Measurements from ENCODE around the gene ADAM10. TPM values are rescaled to one million over a fixed set of nuclear protein-coding genes. Genes with fewer than 3 reads are reported as not detected.

ADAM10 gene
- total RNA-seq, 1 donor from 2014 or later = 50.1 TPM

DNA sequence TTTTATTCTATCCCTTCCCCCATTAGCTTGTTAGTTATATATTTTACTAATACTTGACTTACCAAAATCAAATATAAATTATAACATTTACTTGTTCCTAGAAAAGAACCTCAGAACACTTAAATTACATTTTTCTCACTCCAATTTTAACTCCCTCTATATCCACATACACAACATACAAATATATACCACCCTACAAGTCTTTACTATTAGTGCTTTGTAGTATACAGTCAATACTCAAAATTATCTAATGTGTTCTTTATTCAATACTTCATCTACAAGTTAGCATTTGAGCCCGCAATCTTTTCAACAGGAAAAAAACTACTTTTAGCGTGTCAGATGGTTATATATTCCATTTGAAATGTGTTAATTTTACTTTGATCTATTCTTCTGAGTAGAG is 100.3 kb downstream of the ADAM10 start:
- Histone ChIP-seq H3K27me3 (ENCODE audit: control insufficient read depth in 3 of 3, insufficient read depth in 3 of 3, low read length in 3 of 3) (no peaks in the 10 kb centered on the region), H3K36me3 (ENCODE audit: control insufficient read depth in 3 of 3, insufficient read depth in 3 of 3, low read length in 3 of 3) (peaks cover 0 to 1% (median 0%) of the 10 kb centered on the region in 3 donors), H3K27ac (ENCODE audit: low read depth, low read length) (no peak overlapping the region), H3K4me1 (ENCODE audit: control insufficient read depth in 3 of 3, insufficient read depth in 3 of 3, low read length in 3 of 3) (no peaks in the 10 kb centered on the region), H3K9me3 (ENCODE audit: control insufficient read depth in 3 of 3, low read length in 3 of 3) (no peaks in the 10 kb centered on the region), H3K4me3 (ENCODE audit: low read length in 3 of 3) (no peak overlapping the region), H3K9ac (ENCODE audit: low read depth in 1 of 3, low read length in 3 of 3) (no peak overlapping the region)

DNA sequence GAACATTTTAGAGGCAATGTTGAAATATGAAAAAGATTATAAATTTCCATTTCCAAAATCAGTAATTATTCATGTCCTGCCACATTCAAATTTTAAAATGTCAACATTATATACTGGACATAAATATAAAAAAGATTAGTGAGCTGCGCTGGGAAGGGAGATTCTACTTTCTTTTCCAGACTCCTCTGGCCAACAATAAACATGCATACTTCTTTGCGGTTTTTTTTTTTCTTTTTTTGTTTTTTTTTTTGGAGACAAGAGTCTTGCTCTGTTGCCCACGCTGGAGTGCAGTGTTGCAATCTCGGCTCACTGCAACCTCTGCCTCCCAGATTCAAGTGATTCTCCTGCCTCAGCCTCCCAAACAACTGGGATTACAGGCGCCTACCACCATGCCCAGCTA is 105.5 kb downstream of the ADAM10 start:
- H3K9ac ChIP-seq (ENCODE audit: low read depth in 1 of 3, low read length in 3 of 3) = no peak overlapping the region
- H3K4me1 ChIP-seq (ENCODE audit: control insufficient read depth in 3 of 3, insufficient read depth in 3 of 3, low read length in 3 of 3) = no peaks in the 10 kb centered on the region
- H3K4me3 ChIP-seq (ENCODE audit: low read length in 3 of 3) = no peak overlapping the region
- no peaks in the 10 kb centered on the region for H3K27me3 ChIP-seq (ENCODE audit: control insufficient read depth in 3 of 3, insufficient read depth in 3 of 3, low read length in 3 of 3)
- no peak overlapping the region for H3K27ac ChIP-seq (ENCODE audit: low read depth, low read length)
- H3K36me3 ChIP-seq (ENCODE audit: control insufficient read depth in 3 of 3, insufficient read depth in 3 of 3, low read length in 3 of 3) = peaks cover 0 to 12% (median 6%) of the 10 kb centered on the region in 3 donors
- H3K9me3 ChIP-seq (ENCODE audit: control insufficient read depth in 3 of 3, low read length in 3 of 3) = no peaks in the 10 kb centered on the region

DNA sequence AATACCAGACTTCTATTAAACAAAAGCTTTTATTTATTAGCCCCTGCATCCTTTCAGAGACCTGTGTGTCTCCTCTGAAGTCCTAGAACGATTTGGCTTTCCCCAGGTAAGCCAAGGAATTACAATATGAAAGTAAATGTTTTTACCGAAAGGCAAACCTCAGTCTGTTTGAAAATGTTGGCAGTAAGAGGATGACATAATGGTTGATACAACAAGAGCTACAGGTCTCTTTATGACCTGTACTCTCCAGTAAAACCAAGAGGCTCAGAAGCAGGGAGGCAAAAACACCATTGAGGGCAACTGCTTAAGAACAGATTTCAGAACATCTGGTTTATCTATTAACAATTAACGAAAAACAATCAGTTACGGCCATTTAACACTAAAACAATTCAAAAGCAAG is 107.8 kb downstream of the ADAM10 start:
- H3K9me3 ChIP-seq (ENCODE audit: control insufficient read depth in 3 of 3, low read length in 3 of 3) = no peaks in the 10 kb centered on the region
- H3K36me3 ChIP-seq (ENCODE audit: control insufficient read depth in 3 of 3, insufficient read depth in 3 of 3, low read length in 3 of 3) = peaks cover 0 to 15% (median 6%) of the 10 kb centered on the region in 3 donors
- H3K27me3 ChIP-seq (ENCODE audit: control insufficient read depth in 3 of 3, insufficient read depth in 3 of 3, low read length in 3 of 3) = no peaks in the 10 kb centered on the region
- no peak overlapping the region for H3K4me3 ChIP-seq (ENCODE audit: low read length in 3 of 3)
- no peak overlapping the region for H3K9ac ChIP-seq (ENCODE audit: low read depth in 1 of 3, low read length in 3 of 3)
- H3K27ac ChIP-seq (ENCODE audit: low read depth, low read length) = no peak overlapping the region
- H3K4me1 ChIP-seq (ENCODE audit: control insufficient read depth in 3 of 3, insufficient read depth in 3 of 3, low read length in 3 of 3) = no peaks in the 10 kb centered on the region

DNA sequence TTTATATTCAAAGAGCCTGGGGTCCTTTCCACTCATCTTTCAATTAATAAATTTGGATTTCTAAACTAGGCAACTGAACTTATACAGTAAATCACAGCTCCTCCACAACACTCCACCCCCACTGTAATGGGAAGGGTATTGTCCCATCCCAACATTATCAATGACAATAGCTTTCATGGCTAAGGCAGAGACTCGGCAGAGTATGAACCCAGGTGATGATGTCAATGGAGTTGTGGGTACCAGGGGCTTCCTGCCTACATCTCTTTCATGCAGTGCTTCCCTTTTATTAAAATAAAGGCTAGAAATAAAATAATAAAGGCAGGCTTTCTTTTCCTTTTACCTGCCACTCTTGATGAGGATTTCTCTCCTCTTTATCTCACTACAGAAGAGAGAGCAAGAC is 109.5 kb downstream of the ADAM10 start:
- Histone ChIP-seq H3K36me3 (ENCODE audit: control insufficient read depth in 3 of 3, insufficient read depth in 3 of 3, low read length in 3 of 3) (peaks cover 0 to 15% (median 6%) of the 10 kb centered on the region in 3 donors), H3K27me3 (ENCODE audit: control insufficient read depth in 3 of 3, insufficient read depth in 3 of 3, low read length in 3 of 3) (no peaks in the 10 kb centered on the region), H3K9ac (ENCODE audit: low read depth in 1 of 3, low read length in 3 of 3) (no peak overlapping the region), H3K9me3 (ENCODE audit: control insufficient read depth in 3 of 3, low read length in 3 of 3) (no peaks in the 10 kb centered on the region), H3K4me3 (ENCODE audit: low read length in 3 of 3) (no peak overlapping the region), H3K27ac (ENCODE audit: low read depth, low read length) (no peak overlapping the region), H3K4me1 (ENCODE audit: control insufficient read depth in 3 of 3, insufficient read depth in 3 of 3, low read length in 3 of 3) (no peaks in the 10 kb centered on the region)

DNA sequence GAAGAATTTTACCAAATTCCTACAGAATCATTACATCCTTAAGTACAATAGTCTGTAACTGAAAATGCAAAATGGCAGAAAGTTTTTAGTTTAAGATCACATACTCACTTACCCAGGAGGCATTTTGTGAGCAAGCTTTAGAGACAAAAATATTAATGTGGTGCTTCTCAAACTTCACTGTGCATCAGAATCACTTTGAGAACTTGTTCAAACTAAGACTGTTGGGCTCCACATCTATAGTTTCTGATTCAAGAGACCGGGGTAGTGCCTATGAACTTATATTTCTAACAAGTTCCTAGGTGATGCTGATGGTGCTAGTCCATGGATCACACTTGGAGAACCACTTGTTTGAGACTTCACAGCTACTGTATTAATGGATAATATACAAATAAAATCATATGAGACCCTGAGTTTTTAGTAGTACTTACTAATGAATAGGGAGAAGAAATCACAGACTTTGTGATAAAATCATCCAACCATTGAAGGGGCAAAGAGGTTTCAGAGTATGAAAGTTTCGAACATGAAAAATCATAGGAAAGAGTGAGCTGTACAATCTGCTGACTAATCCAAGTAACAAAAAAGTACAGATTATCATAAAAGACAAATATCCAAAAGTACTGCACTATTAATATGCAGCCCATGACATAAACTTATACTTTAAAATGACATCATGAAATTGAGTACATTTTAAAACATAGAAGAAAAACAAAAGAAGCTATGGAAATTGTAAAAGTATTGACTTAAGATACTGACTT is 110.3 kb downstream of the ADAM10 start:
- H3K4me3 ChIP-seq (ENCODE audit: low read length in 3 of 3) = no peak overlapping the region
- H3K27ac ChIP-seq (ENCODE audit: low read depth, low read length) = no peak overlapping the region
- no peaks in the 10 kb centered on the region for H3K27me3 ChIP-seq (ENCODE audit: control insufficient read depth in 3 of 3, insufficient read depth in 3 of 3, low read length in 3 of 3)
- H3K4me1 ChIP-seq (ENCODE audit: control insufficient read depth in 3 of 3, insufficient read depth in 3 of 3, low read length in 3 of 3) = no peaks in the 10 kb centered on the region
- H3K9me3 ChIP-seq (ENCODE audit: control insufficient read depth in 3 of 3, low read length in 3 of 3) = no peaks in the 10 kb centered on the region
- no peak overlapping the region for H3K9ac ChIP-seq (ENCODE audit: low read depth in 1 of 3, low read length in 3 of 3)
- H3K36me3 ChIP-seq (ENCODE audit: control insufficient read depth in 3 of 3, insufficient read depth in 3 of 3, low read length in 3 of 3) = peaks cover 0 to 15% (median 6%) of the 10 kb centered on the region in 3 donors

DNA sequence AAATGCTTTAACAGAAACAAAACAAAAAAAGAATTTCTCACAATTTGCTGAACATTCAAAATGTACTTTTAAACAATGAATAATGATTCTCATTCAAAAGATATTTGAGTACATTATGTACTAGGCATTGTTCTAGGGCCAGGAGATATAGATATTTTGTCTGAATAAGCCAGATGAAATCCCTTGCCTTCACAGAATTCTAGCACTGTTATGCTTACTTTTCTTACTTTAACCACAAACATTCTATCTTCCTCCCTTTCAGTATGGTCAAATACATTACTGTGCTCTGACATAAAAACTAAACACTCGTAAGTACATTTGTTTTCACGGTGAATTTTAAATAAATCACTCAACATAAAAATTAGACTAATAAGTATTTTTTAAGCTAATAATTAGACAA is 116.7 kb downstream of the ADAM10 start:
- Histone ChIP-seq H3K27ac (ENCODE audit: low read depth, low read length) (no peak overlapping the region), H3K36me3 (ENCODE audit: control insufficient read depth in 3 of 3, insufficient read depth in 3 of 3, low read length in 3 of 3) (peaks cover 0 to 2% (median 0%) of the 10 kb centered on the region in 3 donors)

DNA sequence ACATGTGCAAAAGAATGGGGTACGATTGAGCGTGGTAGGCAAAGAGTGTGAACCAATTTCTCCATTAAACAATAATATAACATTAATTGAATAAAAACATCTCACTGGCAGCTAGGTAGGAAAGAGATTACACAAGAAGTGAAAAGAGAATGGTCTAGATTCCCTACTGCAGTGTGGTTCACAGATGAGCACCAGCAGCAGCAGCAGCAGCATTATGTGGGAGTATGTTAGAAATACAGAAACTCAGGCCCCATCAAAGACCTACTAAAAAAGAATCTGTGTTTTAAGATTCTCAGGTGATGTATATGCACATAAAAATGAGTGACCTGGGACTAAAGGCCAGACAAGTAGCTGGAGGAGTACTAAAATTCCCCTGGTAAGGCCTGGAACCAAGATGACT is 118.2 kb downstream of the ADAM10 start:
- Histone ChIP-seq H3K9ac (ENCODE audit: low read depth in 1 of 3, low read length in 3 of 3) (no peak overlapping the region), H3K27me3 (ENCODE audit: control insufficient read depth in 3 of 3, insufficient read depth in 3 of 3, low read length in 3 of 3) (no peaks in the 10 kb centered on the region), H3K4me1 (ENCODE audit: control insufficient read depth in 3 of 3, insufficient read depth in 3 of 3, low read length in 3 of 3) (peaks cover 2 to 14% (median 10%) of the 10 kb centered on the region in 3 donors), H3K9me3 (ENCODE audit: control insufficient read depth in 3 of 3, low read length in 3 of 3) (no peaks in the 10 kb centered on the region), H3K36me3 (ENCODE audit: control insufficient read depth in 3 of 3, insufficient read depth in 3 of 3, low read length in 3 of 3) (peaks cover 0 to 11% (median 4%) of the 10 kb centered on the region in 3 donors), H3K27ac (ENCODE audit: low read depth, low read length) (no peak overlapping the region), H3K4me3 (ENCODE audit: low read length in 3 of 3) (no peak overlapping the region)

More for the DNA sequence above, 116.7 kb downstream of the ADAM10 start:
- H3K9ac ChIP-seq (ENCODE audit: low read depth in 1 of 3, low read length in 3 of 3) = no peak overlapping the region
- H3K4me3 ChIP-seq (ENCODE audit: low read length in 3 of 3) = no peak overlapping the region
- H3K4me1 ChIP-seq (ENCODE audit: control insufficient read depth in 3 of 3, insufficient read depth in 3 of 3, low read length in 3 of 3) = peaks cover 2 to 12% (median 10%) of the 10 kb centered on the region in 3 donors
- H3K9me3 ChIP-seq (ENCODE audit: control insufficient read depth in 3 of 3, low read length in 3 of 3) = no peaks in the 10 kb centered on the region
- no peaks in the 10 kb centered on the region for H3K27me3 ChIP-seq (ENCODE audit: control insufficient read depth in 3 of 3, insufficient read depth in 3 of 3, low read length in 3 of 3)

DNA sequence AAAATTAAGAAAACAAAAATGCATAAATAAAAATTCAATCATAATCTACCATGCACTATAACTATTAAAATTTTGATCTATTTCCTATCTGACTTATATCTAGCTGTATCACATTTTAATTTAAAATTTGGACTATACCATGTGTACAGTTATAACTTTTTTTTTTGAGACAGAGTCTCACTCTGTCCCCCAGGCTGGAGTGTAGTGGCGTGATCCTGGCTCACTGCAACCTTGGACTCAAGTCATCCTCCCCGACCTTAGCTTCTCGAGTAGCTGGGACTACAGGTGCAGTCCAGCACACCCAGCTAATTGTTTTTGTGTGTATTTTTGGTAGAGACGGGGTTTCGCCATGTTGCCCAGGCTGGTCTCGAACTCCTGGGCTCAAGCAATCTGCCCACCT is 119.9 kb downstream of the ADAM10 start:
- no peak overlapping the region for H3K9ac ChIP-seq (ENCODE audit: low read depth in 1 of 3, low read length in 3 of 3)
- H3K27me3 ChIP-seq (ENCODE audit: control insufficient read depth in 3 of 3, insufficient read depth in 3 of 3, low read length in 3 of 3) = no peaks in the 10 kb centered on the region
- peaks cover 2 to 14% (median 10%) of the 10 kb centered on the region in 3 donors for H3K4me1 ChIP-seq (ENCODE audit: control insufficient read depth in 3 of 3, insufficient read depth in 3 of 3, low read length in 3 of 3)
- no peaks in the 10 kb centered on the region for H3K9me3 ChIP-seq (ENCODE audit: control insufficient read depth in 3 of 3, low read length in 3 of 3)
- H3K36me3 ChIP-seq (ENCODE audit: control insufficient read depth in 3 of 3, insufficient read depth in 3 of 3, low read length in 3 of 3) = peaks cover 0 to 11% (median 4%) of the 10 kb centered on the region in 3 donors
- H3K4me3 ChIP-seq (ENCODE audit: low read length in 3 of 3) = no peak overlapping the region
- no peak overlapping the region for H3K27ac ChIP-seq (ENCODE audit: low read depth, low read length)

DNA sequence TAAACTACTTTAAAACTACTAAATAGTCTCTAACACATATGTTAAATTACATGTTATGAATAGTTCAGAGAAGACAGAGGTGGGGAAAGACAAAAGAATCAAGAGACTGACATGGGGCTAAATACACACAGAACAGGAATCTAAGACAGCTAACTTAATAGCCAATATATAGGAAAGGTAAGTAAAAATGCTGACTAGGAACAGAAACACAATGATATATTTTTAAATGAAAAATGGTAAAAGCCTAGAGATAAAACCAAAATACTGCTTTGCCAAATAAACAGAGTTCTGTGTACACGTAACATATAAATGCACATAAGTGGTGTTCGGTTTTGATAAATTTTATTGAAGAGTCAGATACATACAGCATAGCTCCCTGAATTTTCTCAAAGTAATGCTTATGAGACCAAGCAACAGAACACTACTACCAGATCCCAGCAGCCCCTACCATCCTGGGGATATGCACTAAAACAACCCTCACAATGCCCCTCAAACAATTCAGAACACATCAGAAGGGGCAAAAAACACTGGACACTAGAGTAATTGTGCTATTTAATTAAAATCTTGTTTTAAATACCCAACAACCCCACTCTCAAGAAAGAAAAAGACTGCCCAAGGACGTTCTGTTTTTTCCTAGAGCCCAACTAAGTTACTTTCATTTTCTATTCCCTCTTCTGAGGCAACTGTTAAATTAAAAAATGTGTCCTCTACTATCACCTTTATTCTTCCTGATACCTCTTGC is 121.1 kb downstream of the ADAM10 start:
- Histone ChIP-seq H3K27ac (ENCODE audit: low read depth, low read length) (peak overlapping the region; percentile 36), H3K9ac (ENCODE audit: low read depth in 1 of 3, low read length in 3 of 3) (peak overlapping the region; percentile 45 to 71 (median 63)), H3K4me3 (ENCODE audit: low read length in 3 of 3) (peak overlapping the region; percentile 42 to 61 (median 55)), H3K4me1 (ENCODE audit: control insufficient read depth in 3 of 3, insufficient read depth in 3 of 3, low read length in 3 of 3) (peaks cover 2 to 14% (median 10%) of the 10 kb centered on the region in 3 donors), H3K36me3 (ENCODE audit: control insufficient read depth in 3 of 3, insufficient read depth in 3 of 3, low read length in 3 of 3) (peaks cover 0 to 14% (median 4%) of the 10 kb centered on the region in 3 donors), H3K9me3 (ENCODE audit: control insufficient read depth in 3 of 3, low read length in 3 of 3) (no peaks in the 10 kb centered on the region), H3K27me3 (ENCODE audit: control insufficient read depth in 3 of 3, insufficient read depth in 3 of 3, low read length in 3 of 3) (no peaks in the 10 kb centered on the region)

DNA sequence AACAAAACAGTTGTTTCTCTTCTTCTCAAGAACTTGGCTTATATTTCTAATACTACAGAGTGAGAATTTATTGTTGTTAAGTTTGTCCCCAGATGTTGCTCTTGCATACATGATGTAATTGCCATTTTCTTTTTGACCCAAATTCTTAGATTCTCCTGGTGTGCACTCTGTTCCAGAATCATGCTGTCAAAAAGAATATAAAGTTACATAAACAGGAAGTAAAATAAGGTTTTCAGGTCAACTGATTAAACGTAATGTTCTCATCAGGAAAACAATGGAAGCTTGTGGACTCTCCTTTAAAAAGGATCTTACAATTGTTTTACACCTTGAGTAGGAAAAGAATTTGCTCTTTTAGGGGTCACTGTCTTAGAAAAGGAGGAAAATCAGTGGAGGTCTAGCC is 121.8 kb downstream of the ADAM10 start:
- H3K27ac ChIP-seq (ENCODE audit: low read depth, low read length) = peak overlapping the region; percentile 36
- no peak overlapping the region for H3K4me3 ChIP-seq (ENCODE audit: low read length in 3 of 3)
- H3K9ac ChIP-seq (ENCODE audit: low read depth in 1 of 3, low read length in 3 of 3) = no peak overlapping the region

More for the DNA sequence above, 121.8 kb downstream of the ADAM10 start:
- peaks cover 2 to 14% (median 10%) of the 10 kb centered on the region in 3 donors for H3K4me1 ChIP-seq (ENCODE audit: control insufficient read depth in 3 of 3, insufficient read depth in 3 of 3, low read length in 3 of 3)
- H3K9me3 ChIP-seq (ENCODE audit: control insufficient read depth in 3 of 3, low read length in 3 of 3) = no peaks in the 10 kb centered on the region
- H3K36me3 ChIP-seq (ENCODE audit: control insufficient read depth in 3 of 3, insufficient read depth in 3 of 3, low read length in 3 of 3) = peaks cover 0 to 14% (median 4%) of the 10 kb centered on the region in 3 donors
- no peaks in the 10 kb centered on the region for H3K27me3 ChIP-seq (ENCODE audit: control insufficient read depth in 3 of 3, insufficient read depth in 3 of 3, low read length in 3 of 3)
